IMR-90 (cell line): ENCODE data around the gene RFX4. TPM values are rescaled to one million over a fixed set of nuclear protein-coding genes. Genes with fewer than 3 reads are reported as not detected.
A peak's percentile ranks its signal among the peaks of the same experiment; 100 is the strongest.

Experiments used
- ATAC-seq: fragments of 200-7000 bp; cut with Tn5 transposase; 2 replicates; pipeline ENCODE4 v1.9.1; 2020; ENCODE audit warnings: low read depth, mild to moderate bottlenecking, moderate library complexity
- BruUV-seq: library from RNA; stranded (reverse); fragments of 400-500 nt; replicated peaks from 2 replicates; lab custom pipeline; 2021; lab: Mats Ljungman, UMichigan
- CTCF ChIA-PET: fragments of 300-600 bp; formaldehyde crosslinking; extraction: SDS; loops from one replicate; lab custom pipeline; 2021; ENCODE audit warnings: antibody characterized with exemption; lab: Yijun Ruan, JAX
- POLR2A ChIA-PET: fragments of 300-600 bp; sonication (Branson Sonifier 250); formaldehyde crosslinking; loops from one replicate; lab custom pipeline; 2022; ENCODE audit warnings: antibody characterized with exemption; ENCODE audit not compliant: unreplicated experiment; lab: Charles Lee
- DNase-seq: peaks from one replicate; pipeline ENCODE4 v3.0.0; 2013
- H2AFZ ChIP-seq: replicated peaks from 2 replicates; pipeline ENCODE3; 2013; ENCODE audit warnings: low read length, mild to moderate bottlenecking; ENCODE audit not compliant: poor library complexity
- H2AK5ac ChIP-seq: 2 replicates; pipeline ENCODE4 v1.6.1; 2013; ENCODE audit warnings: low read depth, low read length, inconsistent platforms
- H2AK9ac ChIP-seq: replicated peaks from 2 replicates; pipeline ENCODE3; 2013; ENCODE audit warnings: mild to moderate bottlenecking, low read depth, low read length, moderate library complexity; ENCODE audit not compliant: poor library complexity
- H2BK120ac ChIP-seq: 2 replicates; pipeline ENCODE4 v1.6.1; 2013; ENCODE audit warnings: low read depth, low read length, inconsistent platforms
- H2BK15ac ChIP-seq: 3 replicates; pipeline ENCODE4 v1.6.1; 2013; ENCODE audit warnings: low read depth, low read length, inconsistent platforms
- H2BK20ac ChIP-seq: 2 replicates; pipeline ENCODE4 v1.6.1; 2013; ENCODE audit warnings: low read depth, mild to moderate bottlenecking, inconsistent platforms, low read length, moderate library complexity
- H2BK5ac ChIP-seq: 2 replicates; pipeline ENCODE4 v1.6.1; 2013; ENCODE audit warnings: mild to moderate bottlenecking, low read depth, low read length, inconsistent platforms; ENCODE audit not compliant: poor library complexity, severe bottlenecking
- H3K14ac ChIP-seq: replicated peaks from 2 replicates; pipeline ENCODE4 v1.6.1; 2013; ENCODE audit warnings: low read depth, low read length, inconsistent platforms
- H3K18ac ChIP-seq: 2 replicates; pipeline ENCODE4 v1.6.1; 2013; ENCODE audit warnings: low read depth, low read length, control low read depth
- H3K23ac ChIP-seq: 2 replicates; pipeline ENCODE4 v1.6.1; 2013; ENCODE audit warnings: low read depth, low read length, inconsistent platforms
- H3K27ac ChIP-seq: 2 replicates; pipeline ENCODE4 v1.5.1; 2013; ENCODE audit warnings: mild to moderate bottlenecking, control low read depth, low read length; ENCODE audit not compliant: insufficient read depth
- H3K27me3 ChIP-seq: 2 replicates; pipeline ENCODE4 v1.6.1; 2013; ENCODE audit warnings: low read length; ENCODE audit not compliant: control insufficient read depth, insufficient read depth
- H3K36me3 ChIP-seq: 2 replicates; pipeline ENCODE4 v1.6.1; 2013; ENCODE audit warnings: low read length, mixed read lengths; ENCODE audit not compliant: control insufficient read depth, insufficient read depth
- H3K4ac ChIP-seq: 2 replicates; pipeline ENCODE4 v1.6.1; 2013; ENCODE audit warnings: low read depth, low read length, inconsistent platforms
- H3K4me1 ChIP-seq: 2 replicates; pipeline ENCODE4 v1.6.1; 2013; ENCODE audit warnings: low read length, mixed read lengths; ENCODE audit not compliant: control insufficient read depth, insufficient read depth
- H3K4me2 ChIP-seq: 2 replicates; pipeline ENCODE4 v1.6.1; 2013; ENCODE audit warnings: low read depth, mild to moderate bottlenecking, control low read depth, low read length, moderate library complexity
- H3K4me3 ChIP-seq: 2 replicates; pipeline ENCODE4 v1.5.1; 2013; ENCODE audit warnings: low read depth, mild to moderate bottlenecking, control low read depth, low read length, moderate library complexity; ENCODE audit not compliant: insufficient read depth
- H3K56ac ChIP-seq: 2 replicates; pipeline ENCODE4 v1.6.1; 2013; ENCODE audit warnings: low read length, inconsistent platforms; ENCODE audit not compliant: insufficient read depth; ENCODE audit errors: extremely low read depth
- H3K79me1 ChIP-seq, 2 experiments: 2 replicates each; pipeline ENCODE4 v1.6.1; 2013; ENCODE audit warnings: low read length in 2 of 2, inconsistent platforms in 1 of 2, low read depth in 1 of 2
- H3K9ac ChIP-seq: 2 replicates; pipeline ENCODE4 v1.6.1; 2013; ENCODE audit warnings: low read depth, low read length, control low read depth
- H3K9me1 ChIP-seq: 2 replicates; pipeline ENCODE4 v1.6.1; 2013; ENCODE audit warnings: low read length, inconsistent platforms; ENCODE audit not compliant: insufficient read depth
- H3K9me3 ChIP-seq: 2 replicates; pipeline ENCODE4 v1.6.1; 2013; ENCODE audit warnings: low read length; ENCODE audit not compliant: control insufficient read depth, insufficient read depth
- H4K20me1 ChIP-seq: 2 replicates; pipeline ENCODE4 v1.6.1; 2013; ENCODE audit warnings: low read length, inconsistent platforms; ENCODE audit not compliant: insufficient read depth
- H4K5ac ChIP-seq: 2 replicates; pipeline ENCODE4 v1.6.1; 2013; ENCODE audit warnings: mild to moderate bottlenecking, low read depth, low read length, control low read depth
- H4K8ac ChIP-seq, 2 experiments: 2 replicates each; pipeline ENCODE4 v1.6.1; 2013; ENCODE audit warnings: low read depth in 2 of 2, low read length in 2 of 2, control low read depth in 1 of 2, inconsistent platforms in 1 of 2
- H4K91ac ChIP-seq: 2 replicates; pipeline ENCODE4 v1.6.1; 2013; ENCODE audit warnings: low read depth, low read length, inconsistent platforms; ENCODE audit not compliant: insufficient read depth
- CHD1 ChIP-seq: IDR thresholded peaks from 2 replicates; pipeline ENCODE4 v1.6.1; 2012; ENCODE audit warnings: low read depth, low read length, improper control_type of control experiment
- MAZ ChIP-seq: IDR thresholded peaks from 2 replicates; pipeline ENCODE4 v1.6.1; 2012; ENCODE audit warnings: low read depth, mild to moderate bottlenecking, low read length, improper control_type of control experiment, moderate library complexity, borderline replicate concordance
- POLR2A ChIP-seq: IDR thresholded peaks from 2 replicates; pipeline ENCODE4 v1.6.1; 2012; ENCODE audit warnings: mild to moderate bottlenecking, low read depth, low read length
- RFX5 ChIP-seq: IDR thresholded peaks from 2 replicates; pipeline ENCODE4 v1.8.0; 2012; ENCODE audit warnings: low read depth, mild to moderate bottlenecking, low read length, moderate library complexity
- USF2 ChIP-seq: fragments of 150-350 bp; IDR thresholded peaks from 2 replicates; pipeline ENCODE4 v1.6.1; 2017; ENCODE audit warnings: mild to moderate bottlenecking, antibody characterized with exemption, low read length, low read depth
- WGBS, 2 experiments: methylation state at CpG; one replicate each; pipeline versions ENCODE4 v1.1.5 to v1.1.7; 2013; ENCODE audit warnings: missing lambda C conversion rate in 2 of 2; ENCODE audit not compliant: insufficient read length in 1 of 2; ENCODE audit errors: extremely low coverage in 2 of 2; 5-methylcytosine and 5-hydroxymethylcytosine counted together
- dilution Hi-C: fragments of 300-500 bp; cut with HindIII; formaldehyde crosslinking; loops from one replicate; pipeline ENCODE4 v1.14.3; 2018; ENCODE audit warnings: low sequenced_read_pairs; ENCODE audit not compliant: unreplicated experiment
- in situ Hi-C: fragments of 300-500 bp; cut with MboI; formaldehyde crosslinking; loops from 3 replicates; pipeline ENCODE4 v1.14.3; 2019; ENCODE audit warnings: low sequenced_read_pairs, inconsistent platforms, mixed read lengths
- intact Hi-C: fragments of 100-400 bp; cut with micrococcal nuclease; formaldehyde crosslinking; loops from 2 replicates; pipeline ENCODE4 v1.10.0; 2022
- polyA plus RNA-seq, 3 experiments: library from polyadenylated mRNA; depleted of rRNA; stranded (reverse); fragments of >200 nt; gene quantifications; 2 replicates each; pipeline ENCODE4 v1.2.3, GENCODE V29; 2012; ENCODE audit warnings: low replicate concordance in 1 of 3
- total RNA-seq: library from RNA; depleted of rRNA; stranded (reverse); fragments of >200 nt; gene quantifications from 2 replicates; pipeline ENCODE4 v1.2.3, GENCODE V29; 2012

Gene RFX4
- total and polyA plus RNA-seq, 2 of the 4 experiments (the other 2 are of a cell fraction): not detected

GRCh38 chr12:106583242-106584103 is 669 bp downstream of the RFX4 start:
- dilution Hi-C loops: no loop called here
- no peaks in the 10 kb centered on the region for H4K20me1 ChIP-seq
- no peak overlapping the region for H2BK5ac ChIP-seq
- in situ Hi-C loops: no loop called here
- no peak overlapping the region for H3K56ac ChIP-seq
- ATAC-seq (no peak), DNase-seq (peak; percentile 12)
- POLR2A ChIA-PET: no interaction called here
- no peak overlapping the region for H3K27ac ChIP-seq
- H2AK5ac ChIP-seq: no peak overlapping the region
- H4K91ac ChIP-seq: no peak overlapping the region
- H3K4me1 ChIP-seq: no peaks in the 10 kb centered on the region; the same call in 1 of the 2 replicates
- intact Hi-C loops: loop anchor here (10.0 kb wide), 2 partner anchors 169 to 261 kb away; no protein-coding TSS in a partner anchor
- CTCF ChIA-PET: interaction anchor here (0.6 kb wide), 1 partner anchor 506 kb away, joined by 3 read pairs; no protein-coding TSS in a partner anchor
- peaks cover 86% of the 10 kb centered on the region for H3K27me3 ChIP-seq
- H2BK120ac ChIP-seq: no peak overlapping the region
- H3K14ac ChIP-seq: no peak overlapping the region
- no peak overlapping the region for H4K5ac ChIP-seq
- H3K79me1 ChIP-seq: no peaks in the 10 kb centered on the region
- no peak for TF ChIP-seq RFX5
- TF ChIP-seq CHD1: no peak
- TF ChIP-seq MAZ: no peak
- no peak for TF ChIP-seq USF2
- TF ChIP-seq POLR2A: no peak
- no peak overlapping the region for H2BK15ac ChIP-seq
- H2AK9ac ChIP-seq: no peak overlapping the region
- no TSS peak for BruUV-seq
- no peaks in the 10 kb centered on the region for H3K9me1 ChIP-seq
- 2% methylated on average over 29 of the region's 60 CpGs; no CpG with 5 or more reads in 1 of the 2 experiments for WGBS, 2 experiments
- H3K23ac ChIP-seq: no peak overlapping the region
- no peak overlapping the region for H3K4ac ChIP-seq
- no peak overlapping the region for H3K9ac ChIP-seq
- no peaks in the 10 kb centered on the region for H3K9me3 ChIP-seq
- H2BK20ac ChIP-seq: no peak overlapping the region
- H3K36me3 ChIP-seq: no peaks in the 10 kb centered on the region
- H3K4me2 ChIP-seq: peak overlapping the region; percentile 68
- H2AFZ ChIP-seq: peak overlapping the region; percentile 47
- no peak overlapping the region for H4K8ac ChIP-seq
- H3K18ac ChIP-seq: no peak overlapping the region
- H3K4me3 ChIP-seq: no peak overlapping the region
